Stimulated activated CD4-positive, alpha-beta T cell treated with anti-CD3 and anti-CD28 coated beads, Interleukin-15, amount 100 ng/mL, for 24 hours (primary cell): Measurements from ENCODE around the gene HIPK2.

ENCODE experiments used
- DNase-seq: peaks from one replicate; pipeline ENCODE4 v3.0.0-alpha.2; 2020

The HIPK2 gene

GRCh38 chr7:139777948-139778841 is at the start of gene HIPK2:
HIPK2 (minus strand) TSS chr7:139777998; CDS start chr7:139777623, 375 bp downstream.
- peak; percentile 79 for DNase-seq

- DNase-seq: no peak
These were observed 49.2 kb upstream of the HIPK2 start for GRCh38 chr7:139827042-139827441.

- DNase-seq: no peak
These were observed 48.0 kb upstream of the HIPK2 start for GRCh38 chr7:139825666-139826290.

GRCh38 chr7:139823959-139824521 is 46.2 kb upstream of the HIPK2 start:
- DNase-seq: no peak

- no peak for DNase-seq
These were observed 45.1 kb upstream of the HIPK2 start for GRCh38 chr7:139822855-139823254.

- no peak for DNase-seq
These were observed 43.7 kb upstream of the HIPK2 start for GRCh38 chr7:139821349-139822105.

GRCh38 chr7:139820089-139820488 is 42.3 kb upstream of the HIPK2 start:
- DNase-seq: no peak

- no peak for DNase-seq
These were observed 39.5 kb upstream of the HIPK2 start for GRCh38 chr7:139817249-139817648.

- DNase-seq: no peak
These were observed 35.9 kb upstream of the HIPK2 start for GRCh38 chr7:139813689-139814088.

- DNase-seq: no peak
These were observed 35.4 kb upstream of the HIPK2 start for GRCh38 chr7:139813151-139813550.

GRCh38 chr7:139811066-139811465 is 33.3 kb upstream of the HIPK2 start:
- DNase-seq: no peak

- DNase-seq: no peak
These were observed 31.1 kb upstream of the HIPK2 start for GRCh38 chr7:139808846-139809442.

- DNase-seq: no peak
These were observed 30.6 kb upstream of the HIPK2 start for GRCh38 chr7:139808427-139808826.

- no peak for DNase-seq
These were observed 29.2 kb upstream of the HIPK2 start for GRCh38 chr7:139807009-139807408.

- DNase-seq: no peak
These were observed 26.8 kb upstream of the HIPK2 start for GRCh38 chr7:139804571-139804970.

GRCh38 chr7:139799586-139799985 is 21.8 kb upstream of the HIPK2 start:
- no peak for DNase-seq

GRCh38 chr7:139798892-139799291 is 21.1 kb upstream of the HIPK2 start:
- DNase-seq: no peak

GRCh38 chr7:139798221-139798620 is 20.4 kb upstream of the HIPK2 start:
- DNase-seq: no peak

- DNase-seq: no peak
These were observed 19.8 kb upstream of the HIPK2 start for GRCh38 chr7:139797607-139798006.

GRCh38 chr7:139791316-139791715 is 13.5 kb upstream of the HIPK2 start:
- no peak for DNase-seq

- no peak for DNase-seq
These were observed 6.8 kb upstream of the HIPK2 start for GRCh38 chr7:139784648-139785047.

GRCh38 chr7:139783647-139784385 is 6.0 kb upstream of the HIPK2 start:
- DNase-seq: no peak
